B cell (primary cell): Measurements from ENCODE around the gene PRKCH. TPM values are rescaled to one million over a fixed set of nuclear protein-coding genes. Genes with fewer than 3 reads are reported as not detected.

Source experiments
- ATAC-seq: fragments of 200-7000 bp; cut with Tn5 transposase; one replicate; pipeline ENCODE4 v1.10.0; 2021; ENCODE audit warnings: low read depth, mild to moderate bottlenecking, moderate number of reproducible peaks, moderate library complexity
- CTCF ChIA-PET: fragments of 350-600 bp; sonication (Branson Sonifier 250); formaldehyde crosslinking; loops from one replicate; lab custom pipeline; 2021; ENCODE audit warnings: antibody characterized with exemption, inconsistent platforms; lab: Charles Lee
- POLR2A ChIA-PET: fragments of 350-600 bp; sonication (Branson Sonifier 250); formaldehyde crosslinking; loops from one replicate; lab custom pipeline; 2021; ENCODE audit warnings: antibody characterized with exemption; lab: Charles Lee
- DNase-seq: peaks from one replicate; pipeline ENCODE4 v3.0.0; 2013
- H2AFZ ChIP-seq: 2 replicates; pipeline ENCODE4 v1.6.1; 2012; ENCODE audit warnings: mild to moderate bottlenecking, low read depth, low read length; ENCODE audit not compliant: insufficient read depth, poor library complexity, severe bottlenecking
- H3K27ac ChIP-seq, 2 donors: 1 replicate in 1 of 2; 2 replicates in 1 of 2; pipeline ENCODE4 v1.5.1; 2012 to 2013; ENCODE audit warnings: low read length in 2 of 2, mild to moderate bottlenecking in 2 of 2, moderate library complexity in 1 of 2
- H3K27me3 ChIP-seq, 4 experiments: fragments of 200-600 bp in 1 of 4; sonication (generic) in 1 of 4; replicated peaks in 1 of 4; 1 replicate in 2 of 4; 2 replicates in 2 of 4; pipeline versions ENCODE4 v1.6.1 to v1.7.0; 2013 to 2016; ENCODE audit warnings: low read length in 3 of 4, mild to moderate bottlenecking in 2 of 4, mixed read lengths in 1 of 4, moderate library complexity in 1 of 4; ENCODE audit not compliant: insufficient read depth in 4 of 4, control insufficient read depth in 3 of 4; ENCODE audit errors: control extremely low read depth in 1 of 4
- H3K36me3 ChIP-seq, 2 experiments: replicated peaks in 1 of 2; 1 replicate in 1 of 2; 2 replicates in 1 of 2; pipeline versions ENCODE4 v1.6.1 to v1.7.1; 2013; ENCODE audit warnings: low read length in 1 of 2; ENCODE audit not compliant: insufficient read depth in 2 of 2, control insufficient read depth in 1 of 2; ENCODE audit errors: control extremely low read depth in 1 of 2, extremely low read depth in 1 of 2
- H3K4me1 ChIP-seq, 2 donors: fragments of 200-600 bp in 1 of 2; sonication (generic) in 1 of 2; 1 replicate in 1 of 2; 2 replicates in 1 of 2; pipeline versions ENCODE4 v1.5.1 to v1.6.1; 2013 to 2017; ENCODE audit warnings: low read length in 2 of 2; ENCODE audit not compliant: control insufficient read depth in 2 of 2, insufficient read depth in 2 of 2
- H3K4me2 ChIP-seq: replicated peaks from 2 replicates; pipeline ENCODE3; 2012; ENCODE audit warnings: mild to moderate bottlenecking, low read depth, low read length; ENCODE audit not compliant: poor library complexity, severe bottlenecking
- H3K4me3 ChIP-seq, 5 experiments: fragments of 200-600 bp in 1 of 5; sonication (generic) in 1 of 5; 1 replicate in 3 of 5; 2 replicates in 2 of 5; pipeline versions ENCODE4 v1.5.1 to v1.7.0; 2011 to 2016; ENCODE audit warnings: low read length in 4 of 5, mild to moderate bottlenecking in 4 of 5, low read depth in 2 of 5, control low read depth in 1 of 5, moderate library complexity in 1 of 5; ENCODE audit not compliant: insufficient read depth in 1 of 5; ENCODE audit errors: control extremely low read depth in 1 of 5, extremely low read depth in 1 of 5
- H3K79me2 ChIP-seq: fragments of 200-600 bp; sonication (generic); one replicate; pipeline ENCODE4 v1.6.0; 2016; ENCODE audit warnings: low read length; ENCODE audit not compliant: control insufficient read depth, insufficient read depth
- H3K9ac ChIP-seq: fragments of 200-600 bp; sonication (generic); 2 replicates; pipeline ENCODE4 v1.6.1; 2017; ENCODE audit warnings: mild to moderate bottlenecking, low read length, moderate library complexity
- H3K9me3 ChIP-seq, 3 donors: one replicate each; pipeline versions ENCODE4 v1.6.1 to v1.7.1; 2013; ENCODE audit warnings: low read length in 2 of 3; ENCODE audit not compliant: control insufficient read depth in 2 of 3, insufficient read depth in 1 of 3; ENCODE audit errors: control extremely low read depth in 1 of 3
- H4K20me1 ChIP-seq: 2 replicates; pipeline ENCODE4 v1.6.0; 2012; ENCODE audit warnings: mild to moderate bottlenecking, low read length; ENCODE audit not compliant: insufficient read depth, control insufficient read depth, poor library complexity, severe bottlenecking
- H3K27ac Mint-ChIP-seq: one replicate; pipeline ENCODE4 v1.8.0; 2021; ENCODE audit warnings: mixed read lengths
- H3K27me3 Mint-ChIP-seq: one replicate; pipeline ENCODE4 v1.8.0; 2021; ENCODE audit warnings: mixed read lengths
- H3K4me1 Mint-ChIP-seq: one replicate; pipeline ENCODE4 v1.8.0; 2021; ENCODE audit warnings: mixed read lengths
- H3K4me3 Mint-ChIP-seq: one replicate; pipeline ENCODE4 v1.8.0; 2021; ENCODE audit warnings: mixed read lengths
- H3K9me3 Mint-ChIP-seq: one replicate; pipeline ENCODE4 v1.8.0; 2022; ENCODE audit warnings: mixed read lengths; ENCODE audit not compliant: insufficient read depth
- CTCF ChIP-seq: fragments of 200-600 bp; IDR thresholded peaks from one replicate; pipeline ENCODE4 v1.8.0; 2022; ENCODE audit warnings: antibody characterized with exemption, mild to moderate bottlenecking
- EZH2 ChIP-seq: IDR thresholded peaks from 2 replicates; pipeline ENCODE4 v1.6.1; 2012; ENCODE audit warnings: borderline replicate concordance, low read depth, mild to moderate bottlenecking, moderate library complexity, low read length; ENCODE audit not compliant: insufficient read depth, poor library complexity, severe bottlenecking
- WGBS: methylation state at CpG from one replicate; pipeline ENCODE4 v1.1.5; 2013; ENCODE audit warnings: missing lambda C conversion rate; ENCODE audit not compliant: insufficient coverage; 5-methylcytosine and 5-hydroxymethylcytosine counted together
- intact Hi-C: fragments of 100-400 bp; cut with micrococcal nuclease; formaldehyde crosslinking; loops from one replicate; pipeline ENCODE4 v1.10.0; 2022
- polyA plus RNA-seq: library from polyadenylated mRNA; depleted of rRNA; stranded (reverse); fragments of >200 nt; gene quantifications from 2 replicates; pipeline ENCODE4 v1.2.3, GENCODE V29; 2012
- total RNA-seq, 2 donors: library from RNA; stranded (reverse); fragments of 120-200 nt in 1 of 2; gene quantifications; 1 replicate in 1 of 2; 2 replicates in 1 of 2; pipeline versions ENCODE4 v1.2.3 to v1.2.4, GENCODE V29; 2013 to 2022

PRKCH gene
- total and polyA plus RNA-seq, 2 donors (not counting 1 experiment from before 2014, with no cell fraction given) = 2.0 to 5.0 TPM

- ATAC-seq (no peak), DNase-seq (no peak)
- Mint-ChIP-seq H3K27me3 (peaks cover 8% of the 10 kb centered on the region), H3K9me3 (no peaks in the 10 kb centered on the region), H3K4me3 (no peak overlapping the region), H3K4me1 (peaks cover 12% of the 10 kb centered on the region), H3K27ac (no peak overlapping the region)
- ChIA-PET CTCF (interaction anchor here (0.5 kb wide), 1 partner anchor 399 kb away, joined by 3 read pairs; no protein-coding TSS in a partner anchor), POLR2A (no interaction called here)
- Histone ChIP-seq H2AFZ (no peak overlapping the region), H3K9me3 (no peaks in the 10 kb centered on the region), H3K79me2 (no peaks in the 10 kb centered on the region), H3K36me3 (no peaks in the 10 kb centered on the region), H4K20me1 (no peaks in the 10 kb centered on the region), H3K27me3 (peaks cover 0 to 5% (median 0%) of the 10 kb centered on the region in 4 experiments), H3K4me1 (peaks cover 0 to 10% of the 10 kb centered on the region in 2 donors), H3K27ac (no peak overlapping the region), H3K9ac (no peak overlapping the region), H3K4me2 (no peak overlapping the region), H3K4me3 (no peak overlapping the region)
- WGBS = 92% methylated on average over 2 of the region's 6 CpGs
- intact Hi-C loops = no loop called here
- TF ChIP-seq EZH2 (no peak), CTCF (no peak)
Measured at GRCh38 chr14:61438036-61438435, 116.7 kb downstream of the PRKCH start.

- no peak overlapping the region for H3K27ac ChIP-seq
- H2AFZ ChIP-seq = no peak overlapping the region
- intact Hi-C loops = no loop called here
Measured at GRCh38 chr14:61438497-61438859, 117.1 kb downstream of the PRKCH start.

More at GRCh38 chr14:61438497-61438859, 117.1 kb downstream of the PRKCH start:
- Histone ChIP-seq H3K4me2 (no peak overlapping the region), H3K4me3 (no peak overlapping the region), H3K9ac (no peak overlapping the region), H3K9me3 (no peaks in the 10 kb centered on the region), H3K79me2 (no peaks in the 10 kb centered on the region), H3K27me3 (peaks cover 0 to 5% (median 0%) of the 10 kb centered on the region in 4 experiments), H4K20me1 (no peaks in the 10 kb centered on the region), H3K4me1 (peaks cover 0 to 10% of the 10 kb centered on the region in 2 donors), H3K36me3 (no peaks in the 10 kb centered on the region)
- ChIA-PET POLR2A (interaction anchor here (0.5 kb wide), 1 partner anchor 331 kb away, joined by 4 read pairs; no protein-coding TSS in a partner anchor), CTCF (interaction anchor here (0.5 kb wide), 1 partner anchor 399 kb away, joined by 3 read pairs; no protein-coding TSS in a partner anchor)
- H3K4me1 Mint-ChIP-seq = peaks cover 12% of the 10 kb centered on the region
- DNase-seq (no peak), ATAC-seq (no peak)
- no CpG with 5 or more reads among the region's 2 CpGs for WGBS
- no peak overlapping the region for H3K4me3 Mint-ChIP-seq
- TF ChIP-seq EZH2 (no peak), CTCF (no peak)
- H3K27ac Mint-ChIP-seq = no peak overlapping the region
- peaks cover 4% of the 10 kb centered on the region for H3K27me3 Mint-ChIP-seq
- H3K9me3 Mint-ChIP-seq = no peaks in the 10 kb centered on the region
